SU-DHL-6 (cell line): ENCODE data around the gene LMO7.

Experiments used
- CTCF ChIP-seq: fragments of 200-600 bp; sonication (generic); IDR thresholded peaks from one replicate; pipeline ENCODE4 v1.5.1; 2017; ENCODE audit warnings: antibody characterized with exemption, mild to moderate bottlenecking, low read length, moderate library complexity; ENCODE audit not compliant: insufficient read depth, poor library complexity, severe bottlenecking
- EZH2phosphoT487 ChIP-seq: fragments of 200-600 bp; sonication (generic), shearing (Covaris generic); conservative IDR thresholded peaks from 2 replicates; pipeline ENCODE4 v1.6.1; 2018; ENCODE audit warnings: mild to moderate bottlenecking, antibody characterized with exemption, low read length, moderate library complexity, mixed read lengths

DNA sequence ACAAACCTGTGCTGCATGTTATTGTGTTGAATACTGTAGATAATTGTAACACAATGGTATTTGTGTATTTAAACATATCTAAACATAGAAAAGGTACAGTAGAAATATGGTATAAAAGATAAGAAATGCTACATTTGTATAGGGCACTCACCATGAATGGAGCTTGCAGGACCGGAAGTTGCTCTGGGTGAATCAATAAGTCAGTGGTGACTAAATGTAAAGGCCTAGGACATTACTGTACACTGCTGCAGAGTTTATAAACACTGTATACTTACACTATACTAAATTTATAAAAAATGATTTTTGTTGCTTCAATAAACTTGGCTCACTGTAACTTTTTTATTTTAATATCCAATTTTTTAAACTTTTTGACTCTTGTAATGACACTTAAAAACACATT lies 34.4 kb downstream of the LMO7 start:
- TF ChIP-seq CTCF (no peak), EZH2phosphoT487 (no peak)
